Measurements from ENCODE around the gene PNPLA3.
A peak's percentile ranks its signal among the peaks of the same experiment; 100 is the strongest.

Gene PNPLA3, protein sequence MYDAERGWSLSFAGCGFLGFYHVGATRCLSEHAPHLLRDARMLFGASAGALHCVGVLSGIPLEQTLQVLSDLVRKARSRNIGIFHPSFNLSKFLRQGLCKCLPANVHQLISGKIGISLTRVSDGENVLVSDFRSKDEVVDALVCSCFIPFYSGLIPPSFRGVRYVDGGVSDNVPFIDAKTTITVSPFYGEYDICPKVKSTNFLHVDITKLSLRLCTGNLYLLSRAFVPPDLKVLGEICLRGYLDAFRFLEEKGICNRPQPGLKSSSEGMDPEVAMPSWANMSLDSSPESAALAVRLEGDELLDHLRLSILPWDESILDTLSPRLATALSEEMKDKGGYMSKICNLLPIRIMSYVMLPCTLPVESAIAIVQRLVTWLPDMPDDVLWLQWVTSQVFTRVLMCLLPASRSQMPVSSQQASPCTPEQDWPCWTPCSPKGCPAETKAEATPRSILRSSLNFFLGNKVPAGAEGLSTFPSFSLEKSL

DNA sequence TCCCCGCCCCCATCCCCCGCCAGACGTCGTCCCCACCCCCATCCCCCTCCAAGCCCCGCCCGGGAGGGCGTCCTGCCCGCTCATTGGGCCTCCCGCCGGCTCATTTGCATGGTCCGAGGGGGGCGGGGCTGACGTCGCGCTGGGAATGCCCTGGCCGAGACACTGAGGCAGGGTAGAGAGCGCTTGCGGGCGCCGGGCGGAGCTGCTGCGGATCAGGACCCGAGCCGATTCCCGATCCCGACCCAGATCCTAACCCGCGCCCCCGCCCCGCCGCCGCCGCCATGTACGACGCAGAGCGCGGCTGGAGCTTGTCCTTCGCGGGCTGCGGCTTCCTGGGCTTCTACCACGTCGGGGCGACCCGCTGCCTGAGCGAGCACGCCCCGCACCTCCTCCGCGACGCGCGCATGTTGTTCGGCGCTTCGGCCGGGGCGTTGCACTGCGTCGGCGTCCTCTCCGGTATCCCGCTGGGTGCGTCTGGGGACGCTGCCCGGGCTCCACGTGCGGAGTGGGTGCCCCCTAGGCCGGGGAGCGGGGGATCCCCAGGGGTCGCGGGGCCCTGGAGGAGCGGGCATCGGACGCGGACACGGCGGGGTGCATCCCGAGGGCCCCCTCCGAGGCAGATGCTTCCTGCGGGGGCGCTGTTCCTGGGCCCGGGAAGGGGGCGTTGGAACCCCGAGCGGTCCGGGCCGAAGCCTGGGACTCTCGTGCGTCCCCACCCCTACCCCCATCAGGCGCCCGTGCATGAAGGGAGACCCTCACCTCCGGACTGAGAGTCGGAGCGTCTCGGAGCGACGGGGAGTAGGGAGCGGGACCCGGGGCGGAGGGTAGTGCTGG, at the start of gene PNPLA3:
Gene PNPLA3 (plus strand): TSS at position 175 of the 834 bp plus-strand sequence. CDS start 107 bp downstream, at position 282.
- peak; percentile 74 for DNase-seq

DNA sequence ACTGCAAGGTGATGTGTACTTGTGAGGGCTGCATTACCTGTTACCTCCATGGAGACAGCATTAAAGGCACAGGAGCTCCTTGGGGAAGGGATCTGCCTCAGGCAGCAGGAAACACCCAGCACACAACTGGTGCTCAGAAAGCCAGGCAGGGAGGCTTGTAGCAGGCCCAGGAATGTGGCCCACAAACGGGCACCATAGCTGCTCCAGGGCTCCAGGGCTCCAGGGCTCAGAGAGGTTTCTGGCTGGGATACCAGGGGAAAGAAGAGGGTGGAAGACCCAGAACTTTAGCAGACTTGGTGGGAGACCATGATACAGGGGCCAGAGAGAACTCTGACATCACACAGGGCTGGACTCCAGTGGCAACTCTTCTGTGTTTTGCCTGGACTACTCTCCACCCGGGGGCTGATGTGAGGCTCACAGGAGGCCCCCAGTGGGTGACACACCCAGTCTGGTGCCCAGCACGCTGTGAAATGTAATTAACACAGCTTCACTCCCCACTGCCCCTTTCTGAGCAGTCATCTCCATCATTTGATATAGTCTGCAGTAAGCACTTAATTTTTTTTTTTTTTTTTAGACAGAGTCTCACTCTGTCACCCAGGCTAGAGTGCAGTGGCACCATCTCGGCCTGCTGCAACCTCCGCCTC, 46.6 kb upstream of the PNPLA3 start:
- no peak for DNase-seq

DNA sequence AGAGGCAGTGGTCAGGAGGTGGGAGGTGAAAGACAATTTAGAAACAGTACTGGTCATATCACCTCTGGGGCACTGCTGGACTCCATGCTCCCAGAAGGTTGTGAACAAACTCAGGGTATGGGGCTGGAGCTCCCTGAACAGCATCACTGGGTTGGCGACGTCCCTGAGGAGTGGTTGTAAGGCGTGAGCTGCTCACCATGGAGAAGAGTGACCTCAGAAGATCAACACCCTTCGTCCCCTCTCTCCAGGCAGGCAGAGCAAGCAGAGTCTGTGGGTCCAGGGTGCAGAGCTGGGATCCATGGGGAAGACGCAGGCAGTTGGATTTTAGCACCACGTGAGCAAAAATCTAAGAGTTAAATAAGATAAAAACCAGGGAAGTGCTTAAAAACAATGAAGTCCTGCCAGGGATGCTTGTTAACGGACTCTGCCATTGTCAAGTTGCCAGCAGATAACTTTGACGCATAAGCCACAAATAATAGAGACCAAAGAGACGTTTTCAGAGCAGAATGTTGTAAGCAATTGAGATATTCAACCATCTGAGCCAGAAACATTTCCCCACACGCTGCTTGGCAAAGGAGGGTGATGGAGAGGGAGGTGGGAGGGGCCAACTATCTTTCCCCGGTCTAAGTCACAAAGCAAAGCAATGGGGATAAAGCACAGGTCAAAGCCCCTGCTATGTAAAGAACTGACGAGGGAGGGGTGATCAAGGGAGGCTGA, 45.4 kb upstream of the PNPLA3 start:
- no peak for DNase-seq

DNA sequence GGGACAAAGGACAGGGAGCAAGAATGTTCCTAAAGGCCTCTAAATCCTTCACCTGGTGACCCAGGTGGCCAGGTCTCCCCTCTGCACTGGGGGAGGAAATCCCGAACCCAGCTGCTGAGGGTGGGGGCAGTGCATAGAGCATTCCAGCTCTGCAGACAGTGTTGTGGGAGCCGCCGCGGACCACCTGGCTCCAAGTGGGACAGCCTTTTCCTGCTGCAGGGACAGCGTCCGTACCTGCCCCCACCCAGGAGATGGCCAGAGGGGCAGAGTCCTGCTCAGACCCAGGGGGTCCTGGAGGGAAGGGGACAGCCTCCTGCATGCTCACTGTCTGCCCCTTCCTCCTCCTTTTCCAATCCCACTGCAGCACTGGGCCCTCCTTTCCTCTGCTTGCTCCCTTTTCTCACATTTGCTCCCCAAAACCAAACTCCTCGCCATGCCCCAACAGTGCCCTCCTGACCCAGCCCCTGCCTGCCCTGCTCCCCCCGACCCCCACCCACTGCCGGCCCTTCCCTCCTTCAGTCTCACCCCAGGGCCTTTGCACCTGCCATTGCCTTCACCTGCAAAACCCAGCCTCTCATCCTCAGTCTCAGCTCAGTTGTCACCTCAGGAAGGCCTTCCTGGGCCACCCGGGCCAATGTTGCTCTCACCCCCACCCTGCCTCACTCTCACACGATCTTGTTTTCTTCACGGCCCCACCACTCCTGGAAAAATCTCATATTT, 44.6 kb upstream of the PNPLA3 start:
- DNase-seq: no peak

DNA sequence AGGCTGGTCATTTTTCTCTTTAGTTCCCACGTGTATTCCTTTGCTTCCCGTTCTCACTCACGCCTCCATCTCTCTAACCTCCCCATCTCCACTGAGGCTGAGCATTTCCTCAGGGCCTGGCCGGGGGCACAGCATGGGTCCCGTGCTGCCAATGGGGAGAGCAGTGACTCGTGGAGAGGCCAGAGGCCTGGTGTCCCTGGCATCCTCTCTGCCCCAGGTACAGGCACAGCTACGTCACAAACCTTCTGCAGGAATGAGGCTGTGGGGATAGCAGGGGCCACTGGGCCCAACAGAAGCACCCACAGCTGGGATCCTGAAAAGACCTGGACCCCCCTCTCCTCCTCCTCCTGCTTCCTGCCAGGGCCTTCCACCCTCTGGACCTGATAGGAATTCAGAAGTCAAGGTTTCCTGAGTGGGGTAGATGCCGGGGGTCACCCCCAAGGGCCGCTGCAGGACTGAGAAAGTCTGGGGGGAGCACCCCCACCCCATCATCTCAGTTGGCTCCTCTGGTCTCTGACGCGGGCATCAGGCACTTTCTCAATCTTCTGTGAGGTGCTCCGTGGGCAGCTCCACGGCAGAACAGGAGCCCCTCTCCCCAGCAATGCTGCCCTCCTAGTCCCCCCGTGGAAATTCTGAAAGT, 43.6 kb upstream of the PNPLA3 start:
- DNase-seq: no peak

DNA sequence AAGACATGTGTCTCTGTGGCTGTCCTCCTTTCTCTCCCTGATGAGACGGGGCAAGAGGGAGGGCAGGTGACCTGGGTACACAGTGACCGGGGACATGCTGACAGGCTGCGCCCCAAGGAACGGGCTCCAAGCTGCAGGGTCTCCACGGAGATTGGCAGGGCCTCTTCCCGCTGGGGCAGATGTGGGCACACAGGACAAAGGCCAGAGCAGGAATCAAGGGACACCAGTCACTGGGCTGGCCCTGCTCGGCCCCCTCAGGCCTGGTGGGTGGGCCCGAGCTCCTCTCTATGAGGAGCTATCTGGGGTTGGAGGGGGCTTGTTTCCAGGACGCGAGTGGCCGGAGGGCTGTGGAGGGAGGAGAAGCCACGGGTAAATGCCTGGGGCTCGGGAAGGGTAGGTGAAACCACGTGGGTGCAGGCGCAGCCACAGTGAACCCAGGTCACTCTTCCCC, 43.0 kb upstream of the PNPLA3 start:
- no peak for DNase-seq

DNA sequence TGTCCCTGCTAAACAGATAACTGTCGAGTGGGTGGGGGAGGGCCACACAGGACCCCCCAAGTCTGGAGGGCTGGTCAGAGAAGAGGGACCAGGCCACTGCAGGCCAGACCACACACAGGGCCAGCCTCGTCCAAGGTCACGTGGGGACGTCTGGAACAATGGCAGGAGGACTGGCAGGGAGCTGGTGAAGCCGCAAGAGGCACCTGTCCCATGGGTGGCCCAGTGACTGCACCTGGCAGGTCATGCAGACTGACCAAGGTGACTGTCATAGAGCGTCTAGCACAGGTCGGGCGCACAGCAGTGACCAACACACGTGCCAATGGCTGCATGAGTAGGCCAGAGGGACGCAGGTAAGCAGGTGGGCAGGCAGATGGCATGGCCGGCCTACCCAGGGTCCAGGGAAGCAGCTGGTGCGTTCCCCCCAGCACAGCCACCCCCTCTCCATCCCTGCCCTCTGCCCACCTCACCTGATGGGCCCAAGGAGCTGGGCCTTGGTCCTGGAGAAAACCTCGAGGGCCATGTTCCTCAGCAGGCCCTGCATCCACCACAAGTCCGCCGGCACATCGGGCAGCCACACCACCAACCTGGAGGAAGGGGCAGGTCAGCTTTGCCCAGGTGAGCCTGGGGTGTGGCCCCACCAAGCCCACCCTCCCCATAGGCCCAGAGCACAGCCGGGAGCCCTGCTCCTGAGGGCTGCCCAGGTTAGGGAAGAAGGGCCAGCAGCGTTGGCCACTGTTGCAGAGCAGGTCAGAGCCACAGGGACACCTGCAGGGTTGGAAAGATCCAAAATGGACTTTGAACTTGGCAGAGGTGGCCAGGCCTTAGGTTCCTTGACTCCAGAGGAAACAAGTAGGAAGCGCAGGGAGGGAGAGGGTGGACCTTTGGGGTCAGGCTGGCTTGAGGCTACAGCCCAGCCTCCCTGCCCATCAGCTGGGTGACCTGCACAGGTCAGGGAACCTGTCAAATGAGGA, 42.2 kb upstream of the PNPLA3 start:
- DNase-seq: no peak

DNA sequence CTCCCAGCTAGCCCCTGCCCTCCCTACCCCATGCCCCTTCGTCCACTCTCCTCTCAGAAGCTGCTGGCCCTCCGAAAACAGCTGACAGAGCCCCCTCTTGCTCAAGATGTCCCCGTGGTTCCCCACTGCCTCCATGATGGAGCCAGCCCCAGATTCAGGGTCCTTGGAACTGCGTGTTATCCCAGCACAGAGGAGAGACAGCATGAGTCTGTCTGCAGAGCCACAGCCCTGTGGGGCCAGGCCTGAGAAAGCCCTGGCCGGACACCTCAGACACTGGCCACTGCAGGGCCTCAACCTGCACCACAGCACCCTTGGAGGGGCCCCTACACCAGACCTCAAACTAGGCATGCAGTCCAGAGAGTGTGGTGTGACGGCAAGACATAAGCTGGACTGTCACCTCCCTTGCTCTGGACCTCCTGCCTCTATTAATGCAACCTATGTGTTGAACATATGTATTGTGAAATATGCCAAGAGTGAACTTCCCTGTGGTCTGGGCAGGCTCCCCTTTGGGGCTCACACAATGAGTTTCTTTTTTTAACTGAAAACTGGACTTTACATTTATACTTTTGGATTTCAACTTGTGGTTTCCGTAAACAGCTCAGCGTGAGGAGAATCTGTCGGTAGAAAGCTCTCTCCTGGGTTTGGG, 41.4 kb upstream of the PNPLA3 start:
- DNase-seq: no peak

DNA sequence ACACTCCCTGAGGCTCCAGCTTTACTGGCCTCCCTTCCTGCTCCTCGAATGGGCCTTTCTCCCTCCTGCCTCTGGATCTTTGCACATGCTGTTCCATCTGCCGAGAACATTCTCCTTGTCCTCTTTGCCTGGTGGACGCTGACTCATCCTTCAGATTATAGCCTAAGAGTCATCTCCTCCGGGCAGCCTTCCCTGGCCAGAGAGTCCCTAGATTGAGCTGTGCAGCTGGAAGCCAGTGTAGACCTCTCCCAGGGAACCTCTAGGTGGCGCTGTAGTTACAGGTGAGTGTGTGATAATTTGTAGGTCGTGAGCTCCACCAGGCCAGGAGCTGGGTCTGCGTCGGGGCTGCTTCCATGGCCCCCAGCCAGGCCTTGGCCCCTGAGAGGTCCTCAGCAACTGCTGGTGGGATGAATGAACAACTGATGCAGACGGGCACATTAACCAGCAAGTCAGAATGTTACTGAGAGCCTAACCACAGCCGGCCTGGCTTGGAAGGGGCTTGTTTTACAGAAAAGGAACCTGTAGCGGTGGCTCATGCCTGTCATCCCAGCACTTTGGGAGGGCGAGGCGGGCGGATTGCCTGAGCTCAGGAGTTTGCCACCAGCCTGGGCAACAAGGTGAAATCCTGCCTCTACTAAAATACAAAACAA, 40.5 kb upstream of the PNPLA3 start:
- DNase-seq: peak; percentile 77

DNA sequence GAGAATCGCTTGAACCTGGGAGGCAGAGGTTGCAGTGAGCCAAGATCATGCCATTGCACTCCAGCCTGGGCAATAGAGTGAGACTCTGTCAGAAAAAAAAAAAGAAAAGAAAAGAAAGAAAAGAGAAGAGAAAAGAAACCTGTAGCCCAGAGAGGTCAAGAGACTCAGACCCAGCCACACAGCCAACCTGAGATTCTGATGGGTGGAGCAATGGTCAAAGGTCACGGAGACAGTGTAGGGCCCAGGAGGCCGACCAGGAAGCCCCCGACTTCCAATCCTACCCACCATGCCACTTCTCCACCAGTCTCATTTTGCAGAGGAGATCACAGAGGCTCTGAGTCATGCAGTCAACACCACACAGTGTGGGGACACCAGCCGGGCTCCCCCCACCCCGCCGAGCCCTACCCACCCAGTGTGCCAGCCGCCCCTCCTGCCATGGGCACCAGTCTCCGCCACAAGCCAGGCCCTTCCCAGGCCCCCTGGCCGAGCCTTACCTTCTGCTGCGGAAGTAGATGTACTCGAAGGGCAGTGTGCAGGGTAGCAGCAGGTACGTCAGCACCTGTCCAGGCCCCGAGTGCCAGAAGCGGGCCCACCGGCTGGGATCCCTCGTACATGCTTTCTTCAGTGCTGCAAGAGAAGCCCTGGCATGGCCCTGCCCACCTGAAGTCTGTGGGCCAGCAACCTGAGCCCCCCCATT, 39.7 kb upstream of the PNPLA3 start:
- no peak for DNase-seq

DNA sequence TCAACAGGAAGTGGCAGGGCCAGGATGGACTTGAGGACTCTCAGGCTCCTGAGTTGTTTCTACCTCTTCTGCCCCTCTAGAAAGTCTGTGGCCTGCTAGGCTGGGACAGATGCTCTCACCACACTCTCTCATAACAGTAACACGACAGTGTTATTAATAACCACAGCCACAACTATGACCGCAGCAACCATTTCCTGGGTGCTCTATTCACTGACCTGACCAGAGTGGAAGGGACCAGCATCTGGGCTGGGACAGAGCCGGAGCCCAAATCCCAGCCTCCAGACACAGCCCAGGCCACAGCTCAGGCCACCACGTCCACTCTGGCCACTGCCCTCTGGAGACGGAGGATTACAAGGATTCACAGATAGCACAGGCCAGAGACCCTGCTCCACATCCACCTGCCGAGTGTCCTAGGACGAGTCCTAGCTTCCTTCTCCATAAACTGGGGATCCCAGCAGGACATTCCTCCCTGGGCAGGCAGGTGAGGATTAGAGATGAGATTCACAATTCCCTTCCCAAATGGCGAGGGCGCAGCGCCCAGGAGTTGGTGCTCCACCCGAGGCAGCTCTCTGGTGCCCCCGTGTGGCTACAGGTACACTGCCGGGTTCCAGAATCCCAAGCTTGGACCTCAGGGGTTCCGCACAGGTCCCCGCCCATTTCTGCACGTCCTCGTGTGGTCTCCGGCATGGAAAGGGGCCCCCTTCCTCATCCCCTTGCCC, 38.8 kb upstream of the PNPLA3 start:
- DNase-seq: peak; percentile 43

DNA sequence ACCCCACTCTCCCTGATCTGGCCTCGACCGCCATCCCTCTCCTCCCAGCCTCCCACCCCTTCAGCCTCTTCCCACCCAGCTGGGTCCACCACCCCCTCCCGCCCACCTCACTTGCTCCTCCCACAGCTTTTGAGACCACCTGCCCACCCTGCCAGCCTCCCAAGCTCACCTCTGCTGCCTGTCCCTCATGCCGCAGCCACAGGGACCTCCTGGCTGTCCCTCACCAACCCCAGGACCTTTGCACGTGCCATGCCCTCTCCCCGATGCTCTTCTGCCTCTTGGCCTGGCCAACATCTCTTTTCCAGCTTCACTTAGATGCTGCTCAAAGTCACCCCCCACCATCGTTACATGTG, 38.3 kb upstream of the PNPLA3 start:
- no peak for DNase-seq

DNA sequence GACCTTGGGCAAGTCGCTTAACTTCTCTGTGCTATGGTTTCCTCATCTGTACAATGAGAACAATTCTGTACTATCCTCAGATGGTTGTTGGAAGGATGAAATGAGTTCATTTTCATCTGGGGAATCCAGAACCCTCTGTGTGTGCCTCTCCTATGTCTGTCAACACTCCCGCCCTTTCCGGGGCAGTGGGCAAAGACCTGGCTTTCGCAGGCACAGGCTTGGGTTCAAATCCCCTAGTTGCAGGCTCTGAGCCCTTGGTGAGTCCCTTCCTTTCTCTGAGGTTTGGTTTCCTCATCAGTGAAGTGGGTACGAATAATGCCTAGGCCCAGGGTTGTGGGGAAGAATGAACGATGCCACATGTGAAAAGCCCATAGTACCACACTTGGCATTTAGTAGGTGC, 37.8 kb upstream of the PNPLA3 start:
- no peak for DNase-seq

DNA sequence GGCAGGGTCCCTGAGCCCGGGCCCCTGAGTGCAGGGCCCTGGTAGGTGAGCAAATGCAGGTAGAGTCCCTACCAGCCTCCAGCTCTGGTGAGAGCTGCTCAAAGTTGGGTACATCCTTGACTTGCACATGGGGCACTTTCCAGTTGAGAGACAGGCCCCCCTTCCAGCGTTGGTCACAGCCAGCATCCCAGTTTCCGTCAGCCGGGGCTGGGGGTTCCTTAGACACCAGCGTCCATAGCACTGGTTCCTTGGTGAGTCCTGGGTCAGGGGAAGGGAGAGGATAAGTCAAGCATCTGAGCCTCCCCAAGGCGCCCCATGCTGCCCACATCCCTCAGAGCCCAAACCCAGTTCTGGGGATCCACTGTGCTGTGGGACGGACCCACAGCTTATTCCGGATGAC, 37.4 kb upstream of the PNPLA3 start:
- DNase-seq: no peak

DNA sequence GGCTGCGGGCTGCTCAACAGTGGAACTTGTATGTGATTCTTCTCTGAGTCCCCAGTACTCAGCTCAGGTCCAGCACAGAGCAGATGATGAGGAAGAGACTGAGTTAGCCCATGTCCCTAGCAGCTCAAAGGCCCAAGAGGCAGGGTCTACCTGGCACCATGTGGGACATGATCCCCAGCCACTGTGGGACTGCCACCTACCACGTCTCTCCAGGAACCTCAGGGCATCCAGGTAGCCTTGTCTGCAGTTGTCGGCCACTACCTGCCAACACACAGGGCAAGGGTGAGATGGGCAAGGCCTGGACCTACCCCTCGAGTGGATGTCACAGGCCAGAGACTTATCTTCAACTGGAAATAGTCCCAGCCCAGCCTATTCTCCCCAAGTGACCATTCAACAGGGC, 36.2 kb upstream of the PNPLA3 start:
- DNase-seq: no peak

DNA sequence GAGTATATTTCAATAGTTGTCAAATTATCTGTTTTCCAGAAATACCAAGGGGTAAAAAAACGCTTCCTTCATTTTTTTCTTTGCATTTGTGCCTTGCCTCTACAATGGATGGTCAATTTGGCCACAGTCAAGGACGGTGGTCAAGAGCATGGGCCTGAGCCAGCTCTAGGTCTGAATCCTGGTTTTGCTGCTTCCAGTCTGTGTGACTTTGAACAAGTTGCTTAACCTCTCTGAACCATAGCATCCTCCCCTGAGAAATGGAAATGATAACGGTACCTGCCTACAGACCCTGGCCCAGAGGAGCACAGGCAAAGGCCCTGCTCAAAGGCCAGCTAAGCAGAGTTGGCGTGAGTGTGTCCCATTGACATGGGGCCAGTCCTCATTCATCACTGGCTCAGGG, 34.9 kb upstream of the PNPLA3 start:
- DNase-seq: no peak

DNA sequence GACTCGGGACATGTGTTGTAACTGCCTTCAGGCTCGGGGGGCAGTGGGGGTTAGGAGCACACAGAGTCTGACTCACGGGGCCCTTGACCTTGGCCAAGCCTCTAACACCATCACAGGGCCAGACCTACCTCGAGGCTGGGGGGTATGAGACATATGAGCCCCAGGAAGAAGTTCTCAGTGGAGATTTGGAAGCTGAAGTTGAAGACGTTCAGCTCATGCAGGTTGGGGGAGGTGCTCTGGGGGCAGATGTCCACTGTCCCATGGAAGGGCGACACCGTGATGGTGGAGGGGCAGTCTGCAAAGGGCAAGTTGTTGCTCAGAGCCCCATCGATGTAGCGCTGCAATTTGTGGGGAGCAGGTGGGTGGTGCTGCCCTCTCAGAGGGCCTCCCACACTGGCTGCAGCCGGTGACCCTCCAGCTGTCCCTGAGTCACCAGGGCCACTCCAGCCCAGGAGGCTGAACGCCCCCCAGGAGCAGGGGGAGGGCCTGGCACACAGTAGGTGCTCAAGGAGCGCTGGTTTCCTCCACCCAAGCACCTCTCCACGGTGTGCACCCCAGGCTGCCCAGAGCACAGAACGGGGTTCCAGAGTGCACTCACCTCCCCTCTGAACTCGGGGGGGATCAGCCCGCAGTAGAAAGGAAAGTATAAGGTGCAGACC, 34.3 kb upstream of the PNPLA3 start:
- no peak for DNase-seq

All from NCI-H1694 treated with DMSO at 0.1 percent for 48 hours (cell line).